CD4-positive, alpha-beta T cell treated with Interleukin-12 subunit alpha and Interleukin-12 subunit beta, for 1 hour (primary cell): ENCODE results near the gene ANAPC1.
"Not testable (repeated sequence)": the region's sequence is repeated elsewhere in the genome, so short reads cannot be mapped to it uniquely, and the experiment has no call there.

Experiments
- DNase-seq: peaks from one replicate; pipeline ENCODE4 v3.0.0-alpha.2; 2020

ANAPC1 gene, protein sequence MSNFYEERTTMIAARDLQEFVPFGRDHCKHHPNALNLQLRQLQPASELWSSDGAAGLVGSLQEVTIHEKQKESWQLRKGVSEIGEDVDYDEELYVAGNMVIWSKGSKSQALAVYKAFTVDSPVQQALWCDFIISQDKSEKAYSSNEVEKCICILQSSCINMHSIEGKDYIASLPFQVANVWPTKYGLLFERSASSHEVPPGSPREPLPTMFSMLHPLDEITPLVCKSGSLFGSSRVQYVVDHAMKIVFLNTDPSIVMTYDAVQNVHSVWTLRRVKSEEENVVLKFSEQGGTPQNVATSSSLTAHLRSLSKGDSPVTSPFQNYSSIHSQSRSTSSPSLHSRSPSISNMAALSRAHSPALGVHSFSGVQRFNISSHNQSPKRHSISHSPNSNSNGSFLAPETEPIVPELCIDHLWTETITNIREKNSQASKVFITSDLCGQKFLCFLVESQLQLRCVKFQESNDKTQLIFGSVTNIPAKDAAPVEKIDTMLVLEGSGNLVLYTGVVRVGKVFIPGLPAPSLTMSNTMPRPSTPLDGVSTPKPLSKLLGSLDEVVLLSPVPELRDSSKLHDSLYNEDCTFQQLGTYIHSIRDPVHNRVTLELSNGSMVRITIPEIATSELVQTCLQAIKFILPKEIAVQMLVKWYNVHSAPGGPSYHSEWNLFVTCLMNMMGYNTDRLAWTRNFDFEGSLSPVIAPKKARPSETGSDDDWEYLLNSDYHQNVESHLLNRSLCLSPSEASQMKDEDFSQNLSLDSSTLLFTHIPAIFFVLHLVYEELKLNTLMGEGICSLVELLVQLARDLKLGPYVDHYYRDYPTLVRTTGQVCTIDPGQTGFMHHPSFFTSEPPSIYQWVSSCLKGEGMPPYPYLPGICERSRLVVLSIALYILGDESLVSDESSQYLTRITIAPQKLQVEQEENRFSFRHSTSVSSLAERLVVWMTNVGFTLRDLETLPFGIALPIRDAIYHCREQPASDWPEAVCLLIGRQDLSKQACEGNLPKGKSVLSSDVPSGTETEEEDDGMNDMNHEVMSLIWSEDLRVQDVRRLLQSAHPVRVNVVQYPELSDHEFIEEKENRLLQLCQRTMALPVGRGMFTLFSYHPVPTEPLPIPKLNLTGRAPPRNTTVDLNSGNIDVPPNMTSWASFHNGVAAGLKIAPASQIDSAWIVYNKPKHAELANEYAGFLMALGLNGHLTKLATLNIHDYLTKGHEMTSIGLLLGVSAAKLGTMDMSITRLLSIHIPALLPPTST (N-terminal part only)

DNA sequence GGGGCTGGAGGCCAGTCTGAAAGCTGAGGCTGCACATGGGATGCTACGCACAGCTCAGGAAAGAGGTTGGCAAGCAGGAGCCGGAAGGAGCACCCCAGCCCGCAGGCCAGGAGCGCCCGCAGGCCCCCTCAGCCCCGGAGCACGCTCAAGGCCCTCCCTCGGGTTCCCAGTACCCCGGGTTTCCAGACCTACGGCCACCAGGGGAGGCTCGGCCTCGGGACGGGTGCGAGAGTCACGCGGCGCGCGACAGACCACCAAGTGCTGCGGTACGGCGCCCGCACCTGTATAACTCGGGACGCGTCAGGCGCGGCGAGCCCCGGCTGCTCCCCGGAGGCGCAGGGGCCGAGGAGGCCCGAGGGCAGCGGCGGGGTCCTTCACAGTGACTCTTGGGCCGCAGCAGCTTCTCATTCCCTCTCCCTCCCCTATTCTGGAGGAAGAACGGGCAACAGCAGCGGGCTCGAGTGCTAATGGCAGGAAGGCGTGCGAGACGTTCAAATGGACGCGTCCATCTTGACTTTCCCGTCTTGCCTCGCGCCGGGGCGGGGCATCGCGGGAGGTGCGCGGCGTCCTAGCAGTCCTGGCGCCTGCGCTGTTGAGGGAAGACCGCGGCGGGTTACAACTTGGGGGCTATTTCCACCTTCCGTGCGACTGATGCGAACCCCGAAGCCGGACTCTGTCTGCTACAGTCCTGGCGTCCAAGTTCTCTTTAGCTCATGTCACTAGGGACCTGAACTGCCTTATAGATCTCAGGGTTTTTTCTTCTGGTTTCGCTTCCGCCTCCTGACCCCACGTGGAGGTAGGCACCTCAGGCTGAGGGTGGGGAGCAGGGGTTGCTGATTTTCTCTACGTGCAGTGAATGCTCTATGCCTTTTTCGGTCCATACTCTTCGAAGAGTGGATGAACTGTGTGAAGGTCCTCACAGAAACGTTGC is at the start of gene ANAPC1:
Gene ANAPC1, minus strand, starts transcription at position 533 of the 931 bp plus-strand sequence. CDS start 3,368 bp downstream, outside the sequence.
- DNase-seq: peak; percentile 81

DNA sequence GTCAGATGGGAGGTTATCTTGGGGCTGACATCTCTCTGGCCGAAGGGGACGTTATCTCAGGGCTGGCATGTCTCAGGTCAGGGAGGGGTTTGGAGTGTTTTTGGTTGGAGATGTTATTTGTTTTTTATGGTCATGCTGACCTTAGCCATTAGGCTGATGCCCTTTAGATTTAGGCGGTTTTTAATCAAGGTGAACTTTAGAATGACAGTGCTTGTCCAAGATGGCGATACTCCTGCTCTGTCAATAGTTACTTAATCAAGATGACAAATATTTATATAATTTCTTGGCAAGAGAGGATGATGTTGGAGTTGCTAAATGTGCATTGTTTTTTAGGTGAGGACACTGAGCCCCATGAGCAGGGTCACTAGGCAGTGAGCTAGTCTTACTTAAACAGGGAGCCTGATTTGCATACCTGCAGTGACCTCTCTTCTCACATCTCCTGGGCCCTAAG is 48.9 kb upstream of the ANAPC1 start:
- DNase-seq: no peak

DNA sequence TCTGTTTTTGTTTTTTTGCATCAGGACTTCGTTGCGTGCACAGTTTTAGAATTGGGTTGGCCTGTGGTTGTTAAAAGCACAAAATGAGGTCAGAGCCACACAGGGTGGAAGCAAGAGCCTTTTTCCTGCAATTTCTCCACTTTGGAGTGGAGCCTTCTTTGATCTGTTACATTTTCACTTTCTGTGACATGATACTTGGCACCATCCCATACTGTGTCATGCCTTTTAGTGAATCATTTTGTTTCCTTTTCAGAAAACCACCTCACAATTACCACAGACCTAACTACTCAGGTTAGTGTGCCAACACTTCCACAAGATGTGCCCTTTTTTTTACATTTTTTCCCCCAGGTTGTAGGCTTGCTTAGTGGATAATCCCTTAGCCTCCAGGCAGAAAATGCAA is 46.9 kb upstream of the ANAPC1 start:
- no peak for DNase-seq

DNA sequence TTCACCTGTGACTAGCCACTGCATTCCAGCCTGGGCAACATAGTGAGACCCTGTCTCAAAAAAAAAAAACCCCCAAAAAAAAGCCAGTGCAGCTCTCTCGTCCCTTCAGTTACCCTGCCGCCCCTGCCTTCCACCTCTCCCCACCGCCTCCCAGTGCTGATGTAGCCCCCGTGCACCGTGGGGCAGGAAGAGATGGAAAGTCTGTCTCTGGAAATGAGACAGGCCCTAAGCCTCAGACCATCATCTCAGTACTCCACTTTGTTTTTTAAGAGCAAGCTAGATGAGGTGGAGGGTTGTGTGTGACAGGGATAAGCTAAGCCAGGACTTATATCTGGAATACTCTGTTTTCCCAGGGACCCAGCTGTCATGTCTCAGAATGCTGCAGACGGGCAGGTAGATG is 46.4 kb upstream of the ANAPC1 start:
- no peak for DNase-seq

DNA sequence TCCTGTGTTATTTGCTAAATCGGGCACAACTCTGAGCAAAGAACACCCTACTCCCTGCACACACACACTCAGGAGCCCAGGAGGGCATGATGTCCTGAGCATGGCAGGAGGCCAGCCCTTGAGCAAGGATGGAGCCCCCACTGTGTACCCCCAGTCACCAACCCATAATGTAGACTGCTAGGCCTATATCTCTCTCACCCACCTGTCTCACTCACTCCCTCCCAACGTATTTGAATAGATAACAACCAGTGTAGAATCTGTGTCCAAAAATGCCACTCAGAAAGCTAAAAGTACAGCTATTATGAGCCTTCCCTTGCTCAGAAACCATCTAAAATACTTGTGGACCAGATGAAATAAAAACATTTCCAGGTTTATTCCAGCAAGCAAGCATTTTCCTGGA is 43.7 kb upstream of the ANAPC1 start:
- DNase-seq: no peak

DNA sequence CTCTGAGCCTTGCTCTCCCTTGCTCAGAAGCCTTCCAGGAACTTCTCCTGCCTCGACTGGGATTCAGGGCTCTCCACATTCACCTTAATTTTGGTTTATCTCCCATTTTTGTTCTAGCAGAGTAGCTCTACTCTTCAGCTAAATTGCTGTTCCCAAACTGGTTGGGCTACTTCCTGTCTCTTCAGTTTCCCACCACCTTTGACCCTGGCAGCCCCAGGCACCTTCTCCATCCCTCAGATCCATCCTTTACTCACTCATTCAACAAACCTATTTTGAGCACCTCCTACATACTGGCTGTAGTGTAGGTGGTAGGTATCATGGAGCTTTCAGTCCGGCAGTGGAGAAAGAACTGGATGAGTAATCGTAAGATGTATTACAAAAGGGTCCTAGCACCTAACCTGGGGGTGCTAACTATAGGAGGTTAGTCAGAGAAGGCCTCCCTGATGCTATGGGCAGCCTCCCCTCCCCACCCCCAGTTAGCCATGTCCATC is 40.7 kb upstream of the ANAPC1 start:
- no peak for DNase-seq

DNA sequence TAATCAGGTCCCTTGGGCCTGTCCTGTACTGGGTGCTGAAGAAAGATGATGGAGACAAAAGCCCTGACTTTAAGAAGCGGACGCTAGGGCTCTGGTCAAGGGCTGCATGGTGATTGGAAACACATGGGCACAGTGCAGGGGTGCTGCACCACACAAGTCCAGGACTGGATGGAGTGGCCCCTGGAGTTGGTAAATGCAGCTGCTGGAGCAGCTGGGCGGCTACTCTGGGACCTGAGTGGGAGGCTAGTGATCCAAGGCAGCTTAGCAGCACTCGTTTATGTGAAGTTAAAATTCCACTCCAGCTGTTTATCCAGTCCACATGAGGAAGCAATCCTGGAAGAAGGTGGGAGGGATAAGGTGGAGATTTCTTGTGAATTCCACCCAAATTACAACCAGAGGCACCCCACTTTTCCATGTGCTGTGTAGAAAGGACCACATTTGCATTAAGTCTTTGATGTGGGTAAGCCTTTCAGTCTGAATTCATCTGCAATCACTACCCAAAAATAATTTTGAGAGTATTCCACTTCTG is 39.3 kb upstream of the ANAPC1 start:
- DNase-seq: no peak

DNA sequence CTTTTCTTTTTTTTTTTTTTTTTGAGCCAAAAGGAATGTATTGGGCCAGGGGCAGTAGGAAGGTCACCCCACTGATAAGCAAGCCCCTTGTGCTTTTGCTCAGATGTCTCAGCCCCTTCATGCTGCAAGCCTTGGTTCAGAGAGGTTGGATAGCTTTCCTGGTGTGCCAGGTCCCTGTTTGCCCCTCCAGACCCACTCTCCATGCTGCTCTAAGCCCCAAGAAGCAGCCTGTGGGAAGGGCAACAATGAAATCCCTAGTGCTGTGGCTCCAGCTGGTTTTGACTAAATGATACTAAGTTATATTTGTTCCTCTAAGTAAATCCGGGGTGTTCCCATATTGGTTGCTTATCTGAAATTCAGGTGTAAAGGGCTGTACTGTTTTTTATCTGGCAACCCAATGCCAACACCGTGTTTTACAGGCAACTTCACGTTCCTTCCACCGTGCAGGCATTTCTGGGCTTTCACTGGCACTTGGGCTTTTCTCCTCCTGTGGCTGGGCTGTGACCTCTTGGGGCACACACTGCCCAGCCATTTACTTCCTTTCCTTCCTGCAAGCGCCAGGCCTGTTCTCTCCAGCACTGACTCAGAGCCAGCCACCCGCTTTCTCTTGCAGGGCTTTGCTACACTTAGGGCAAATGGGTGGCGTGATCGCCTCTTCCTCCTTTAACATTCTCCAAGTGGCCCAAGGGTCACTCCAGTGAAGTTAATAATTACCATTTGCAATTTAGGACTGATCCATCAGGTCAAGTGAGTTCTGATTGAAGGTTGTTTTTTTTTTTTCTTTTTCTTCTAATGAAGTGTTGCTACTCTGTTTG is 36.0 kb upstream of the ANAPC1 start:
- DNase-seq: no peak

DNA sequence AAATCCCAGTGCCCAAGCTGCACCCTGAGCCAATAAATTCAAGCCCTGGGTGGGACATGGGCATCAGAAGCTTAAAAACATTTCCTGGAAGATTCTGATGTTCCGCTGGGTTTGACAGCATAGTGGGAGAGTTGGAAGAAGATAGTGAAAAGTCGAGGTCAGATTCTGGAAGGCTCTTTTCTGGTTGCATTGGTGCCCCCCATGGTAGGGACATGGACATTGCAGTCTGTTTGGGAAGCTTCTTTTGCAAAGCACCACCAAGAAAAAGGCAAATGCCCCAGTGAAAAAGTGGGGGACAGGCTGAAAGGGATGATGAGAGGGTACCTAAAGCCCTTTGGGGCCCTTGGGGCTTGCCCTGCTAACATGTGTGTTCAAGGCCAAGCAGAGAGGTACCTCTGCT is 35.4 kb upstream of the ANAPC1 start:
- no peak for DNase-seq

DNA sequence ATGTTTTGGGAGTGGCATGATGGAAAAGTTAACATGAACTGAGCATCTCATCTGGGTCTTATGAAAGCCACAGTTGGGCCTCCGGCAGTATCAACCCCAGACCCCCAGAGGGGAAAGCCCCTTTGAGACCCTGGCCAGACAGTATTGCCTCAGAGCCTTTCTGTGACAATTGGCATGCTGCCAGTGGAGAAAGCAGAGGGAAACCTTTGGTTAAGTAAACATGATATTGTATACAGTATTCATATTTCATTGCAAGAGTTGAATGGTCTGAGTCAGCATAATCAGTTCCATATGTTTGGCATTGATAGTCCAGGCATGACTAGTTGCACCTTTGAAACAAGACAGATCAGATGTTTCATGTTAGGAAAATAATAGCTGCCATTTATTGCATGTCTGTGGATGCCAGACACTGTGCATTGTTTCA is 34.4 kb upstream of the ANAPC1 start:
- no peak for DNase-seq

DNA sequence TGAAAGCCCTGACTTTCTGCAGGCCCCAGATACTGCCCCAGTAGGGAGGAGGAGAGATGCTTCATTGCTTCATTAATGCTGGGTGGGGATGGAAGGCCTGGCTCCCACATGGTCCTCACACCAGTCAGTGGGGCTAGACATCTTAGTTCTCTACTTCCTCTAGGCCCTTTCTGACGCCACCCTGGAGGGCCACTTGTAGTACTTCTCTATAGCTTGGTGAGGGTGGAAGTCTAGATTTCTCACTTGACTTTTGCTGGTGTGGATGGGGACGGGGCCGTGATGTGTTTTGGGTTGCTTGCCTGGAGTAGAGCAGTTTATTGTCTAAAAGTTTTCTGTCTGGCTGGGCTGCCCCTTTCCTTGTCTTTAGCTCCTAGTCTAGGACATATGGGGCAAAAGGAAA is 33.1 kb upstream of the ANAPC1 start:
- DNase-seq: no peak

DNA sequence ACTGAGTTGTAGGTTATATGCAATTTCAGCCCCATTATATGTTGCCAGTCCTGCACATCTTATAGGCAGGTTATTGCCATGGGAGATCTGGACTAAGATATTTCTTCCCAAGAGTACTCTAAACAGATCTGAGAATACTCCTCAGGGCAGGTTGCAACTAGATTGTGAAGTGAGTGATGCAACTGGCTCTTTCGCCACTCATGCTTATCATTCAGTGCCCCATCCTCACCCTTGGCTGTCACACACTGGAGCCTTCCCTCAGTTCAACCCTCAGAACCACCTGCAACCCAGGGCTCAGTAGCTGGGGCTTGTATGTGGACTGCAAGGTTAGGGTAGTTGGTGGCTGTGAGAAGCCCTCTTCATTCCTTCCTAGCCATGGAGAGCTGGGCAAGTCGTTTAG is 28.6 kb upstream of the ANAPC1 start:
- no peak for DNase-seq

DNA sequence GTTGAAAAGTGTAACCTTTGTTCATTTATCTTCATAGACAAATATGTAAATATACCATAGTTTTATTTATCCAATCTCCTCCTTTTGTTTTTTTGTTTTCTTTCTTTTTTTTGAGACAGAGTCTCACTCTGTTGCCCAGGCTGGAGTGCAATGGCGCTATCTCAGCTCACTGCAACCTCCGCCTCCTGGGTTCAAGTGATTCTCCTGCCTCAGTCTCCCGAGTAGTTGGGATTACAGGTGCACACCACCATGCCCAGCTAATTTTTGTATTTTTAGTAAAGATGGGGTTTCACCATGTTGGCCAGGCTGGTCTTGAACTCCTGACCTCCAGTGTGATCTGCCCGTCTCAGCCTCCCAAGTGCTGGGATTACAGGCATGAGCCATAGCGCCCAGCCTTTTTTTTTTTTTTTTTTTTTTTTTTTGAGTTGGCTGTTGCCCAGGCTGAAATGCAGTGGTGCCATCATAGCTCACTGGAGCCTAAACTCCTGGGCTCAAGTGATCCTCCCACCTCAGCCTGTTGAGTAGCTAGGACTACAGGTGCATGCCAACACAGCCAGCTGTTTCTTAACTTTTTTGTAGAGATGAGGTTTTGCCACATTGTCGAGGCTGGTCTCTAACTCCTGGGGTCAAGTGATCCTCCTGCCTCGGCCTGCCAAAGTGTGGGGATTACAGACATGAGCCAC is 27.4 kb upstream of the ANAPC1 start:
- not testable (repeated sequence) for DNase-seq

DNA sequence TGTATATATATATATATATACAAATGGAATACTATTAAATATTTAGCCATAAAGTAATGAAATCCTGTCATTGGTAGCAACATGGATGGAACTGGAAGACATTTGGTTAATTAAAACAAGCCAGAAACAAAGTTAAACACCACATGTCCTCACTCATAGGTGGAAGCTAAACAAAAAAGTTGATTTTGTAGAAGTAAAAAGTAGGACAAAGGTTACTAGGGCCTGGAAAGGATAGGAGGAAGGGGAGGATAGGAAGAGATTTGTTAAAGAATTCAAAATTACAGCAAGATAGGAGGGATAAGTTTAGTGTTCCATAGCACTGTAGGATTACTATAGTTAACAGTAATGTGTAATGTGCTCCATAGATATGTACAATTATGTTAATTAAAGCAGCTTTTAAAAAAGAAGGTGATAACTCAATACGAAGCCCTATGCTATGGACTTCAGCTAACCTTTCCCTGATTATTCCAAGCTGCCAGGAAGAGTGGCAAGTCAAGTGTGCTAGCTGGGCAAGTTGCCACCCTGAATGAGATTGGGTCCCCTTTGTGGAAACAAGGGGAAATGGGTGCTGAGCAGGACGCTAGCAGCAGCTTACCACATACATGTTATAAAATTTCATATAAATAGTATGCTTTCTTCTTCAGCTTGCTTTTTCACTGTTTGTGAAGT is 26.8 kb upstream of the ANAPC1 start:
- DNase-seq: no peak

DNA sequence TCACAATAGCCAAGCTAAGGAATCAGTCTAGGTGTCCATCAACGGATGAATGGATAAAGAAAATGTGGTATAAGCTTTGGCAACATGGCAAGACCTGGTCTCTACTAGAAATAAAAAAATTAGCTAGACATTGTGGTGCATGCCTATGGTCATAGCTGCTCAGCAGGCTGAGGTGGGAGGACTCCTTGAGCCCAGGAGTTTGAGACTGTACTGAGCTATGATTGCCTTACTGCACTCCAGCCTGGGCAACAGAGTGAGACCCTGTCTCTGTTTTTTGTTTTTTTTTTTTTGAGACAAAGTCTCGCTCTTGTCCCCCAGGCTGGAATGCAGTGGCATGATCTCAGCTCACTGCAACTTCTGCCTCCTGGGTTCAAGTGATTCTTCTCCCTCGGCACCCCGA is 26.0 kb upstream of the ANAPC1 start:
- not testable (repeated sequence) for DNase-seq

DNA sequence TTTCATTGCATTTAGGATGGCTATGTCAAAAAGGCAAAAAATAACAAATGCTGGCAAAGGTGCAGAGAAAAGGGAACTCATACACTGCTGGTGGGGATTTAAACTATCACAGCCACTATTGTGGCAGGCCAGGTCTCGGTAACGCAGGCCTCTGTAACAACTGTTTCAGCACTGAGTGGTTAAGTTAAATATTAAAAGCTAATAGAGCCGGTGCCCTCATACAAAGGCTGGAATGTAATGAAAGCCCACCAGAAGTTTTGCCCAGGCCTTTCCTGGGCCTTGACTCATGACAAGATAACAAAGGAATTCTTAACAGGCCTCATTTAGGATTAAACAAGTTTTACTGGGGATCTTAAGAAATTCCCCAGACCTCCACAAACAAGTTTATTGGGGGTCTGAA is 25.1 kb upstream of the ANAPC1 start:
- DNase-seq: no peak

DNA sequence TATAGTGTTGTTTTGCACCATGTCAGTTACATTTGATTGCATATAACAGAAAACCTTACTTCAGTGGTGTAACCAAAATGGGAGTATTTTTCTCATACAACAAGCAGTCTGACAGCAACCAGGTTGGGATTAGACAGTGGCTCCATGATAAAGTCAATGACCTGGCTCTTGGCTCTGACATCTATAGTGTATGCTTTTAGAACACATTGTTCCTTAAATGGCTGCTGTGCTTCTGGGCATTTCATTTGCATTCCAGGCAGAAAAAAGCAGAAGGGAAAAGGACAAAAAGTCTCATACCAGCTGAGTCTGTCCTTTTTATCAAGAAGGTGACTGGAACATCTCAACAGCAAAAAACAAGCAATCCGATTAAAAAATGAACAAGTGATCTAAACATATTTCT is 24.6 kb upstream of the ANAPC1 start:
- DNase-seq: no peak

DNA sequence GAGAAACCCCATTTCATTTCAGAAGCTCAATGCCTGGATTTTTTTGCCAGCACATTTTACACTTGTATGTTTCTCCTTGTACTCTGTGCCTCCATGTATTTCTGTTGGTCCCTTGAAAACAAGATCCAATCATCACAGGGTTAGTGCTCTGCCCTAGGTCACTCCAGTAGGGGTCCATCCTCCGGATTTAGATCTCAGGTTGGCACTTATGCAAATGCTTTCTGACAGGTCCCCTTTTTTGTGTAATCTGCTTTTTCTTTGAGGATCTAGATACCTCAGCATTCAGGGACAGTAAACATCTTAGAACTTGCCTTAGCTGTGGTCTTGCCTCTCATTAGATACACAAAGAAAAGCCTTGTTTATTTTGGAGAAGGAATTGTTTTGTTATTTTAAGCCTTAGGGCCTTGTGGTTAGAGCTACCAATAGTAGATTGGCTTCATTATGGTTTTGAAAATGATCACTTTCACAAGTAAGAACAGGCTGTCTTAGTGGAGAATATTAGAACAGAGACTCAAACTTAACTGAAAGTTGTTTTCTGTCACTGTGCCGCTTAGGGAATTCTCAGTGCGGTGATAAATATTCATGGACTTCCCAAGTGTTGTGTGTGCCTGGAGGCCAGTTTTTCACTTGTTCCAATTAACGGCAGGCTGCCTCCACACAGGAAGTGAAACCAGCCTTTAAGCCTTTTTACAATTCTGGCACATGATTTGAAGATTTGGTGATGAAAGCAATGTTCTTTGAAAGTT is 22.2 kb upstream of the ANAPC1 start:
- DNase-seq: no peak

DNA sequence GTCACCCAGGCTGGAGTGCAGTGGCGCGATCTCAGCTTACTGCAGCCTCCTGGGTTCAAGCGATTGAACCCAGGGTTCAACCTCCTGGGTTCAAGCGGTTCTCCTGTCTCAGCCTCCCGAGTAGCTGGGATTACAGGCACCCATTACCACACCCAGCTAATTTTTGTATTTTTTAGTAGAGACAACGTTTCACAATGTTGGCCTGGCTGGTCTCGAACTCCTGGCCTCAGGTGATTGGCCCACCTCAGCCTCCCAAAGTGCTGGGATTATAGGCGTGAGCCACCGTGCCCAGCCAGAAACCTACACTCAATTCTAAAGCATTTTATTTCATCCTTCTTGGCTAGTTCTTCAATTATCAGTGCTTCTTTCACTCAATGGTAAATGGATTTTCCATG is 21.5 kb upstream of the ANAPC1 start:
- DNase-seq: not testable (repeated sequence)
